ENCODE data around the gene VMAC. TPM values are rescaled to one million over a fixed set of nuclear protein-coding genes. Genes with fewer than 3 reads are reported as not detected.

Gene VMAC
- total RNA-seq, 1 donor from 2014 or later: 4.1 TPM

- DNase-seq: no peak
These were observed 26.6 kb downstream of the VMAC start for GRCh38 chr19:5931251-5931650.

GRCh38 chr19:5932146-5932545 is 27.5 kb downstream of the VMAC start:
- DNase-seq: peak; percentile 42

- no peak for DNase-seq
These were observed 28.1 kb downstream of the VMAC start for GRCh38 chr19:5932609-5933262.

- no peak for DNase-seq
These were observed 28.9 kb downstream of the VMAC start for GRCh38 chr19:5933391-5934068.

- DNase-seq: no peak
These were observed 29.4 kb downstream of the VMAC start for GRCh38 chr19:5934069-5934401.

GRCh38 chr19:5934774-5935472 is 30.3 kb downstream of the VMAC start:
- no peak for DNase-seq

- no peak for DNase-seq
These were observed 31.0 kb downstream of the VMAC start for GRCh38 chr19:5935473-5936291.

GRCh38 chr19:5936292-5936592 is 31.6 kb downstream of the VMAC start:
- no peak for DNase-seq

- DNase-seq: no peak
These were observed 32.9 kb downstream of the VMAC start for GRCh38 chr19:5937550-5937949.

- DNase-seq: no peak
These were observed 35.9 kb downstream of the VMAC start for GRCh38 chr19:5940260-5941208.

- no peak for DNase-seq
These were observed 37.0 kb downstream of the VMAC start for GRCh38 chr19:5941673-5942072.

GRCh38 chr19:5943045-5943444 is 38.4 kb downstream of the VMAC start:
- no peak for DNase-seq

GRCh38 chr19:5943623-5944022 is 39.0 kb downstream of the VMAC start:
- no peak for DNase-seq

- DNase-seq: peak; percentile 64
These were observed 42.8 kb downstream of the VMAC start for GRCh38 chr19:5947435-5947834.

- no peak for DNase-seq
These were observed 44.3 kb downstream of the VMAC start for GRCh38 chr19:5948752-5949564.

- no peak for DNase-seq
These were observed 45.2 kb downstream of the VMAC start for GRCh38 chr19:5949792-5950305.

GRCh38 chr19:5950741-5951140 is 46.1 kb downstream of the VMAC start:
- DNase-seq: no peak

GRCh38 chr19:5951338-5951861 is 46.7 kb downstream of the VMAC start:
- no peak for DNase-seq

GRCh38 chr19:5952193-5953029 is 47.7 kb downstream of the VMAC start:
- DNase-seq: no peak
